Pancreas (tissue), 10 donors: ENCODE measurements around the gene ELOVL7. TPM values are rescaled to one million over a fixed set of nuclear protein-coding genes. Genes with fewer than 3 reads are reported as not detected.

ENCODE experiments used
- ATAC-seq, 4 donors: fragments of 200-7000 bp; cut with Tn5 transposase; one replicate each; pipeline versions ENCODE4 v1.8.0 to v1.9.1; 2020; ENCODE audit warnings: mild to moderate bottlenecking in 4 of 4, moderate library complexity in 4 of 4
- DNase-seq, 6 donors: peaks; one replicate each; pipeline ENCODE4 v3.0.0-alpha.2; 2020
- FAIRE-seq: peaks from 2 replicates; lab custom pipeline; 2012; peaks lifted over from hg19 to GRCh38; lab: Jason Lieb, UNC
- H3K27ac ChIP-seq, 4 donors: fragments of 200-600 bp; sonication (generic); 1 replicate in 3 of 4; 2 replicates in 1 of 4; pipeline versions ENCODE4 v1.5.0 to v1.8.0; 2020
- H3K27me3 ChIP-seq, 4 donors: fragments of 200-600 bp; one replicate each; pipeline ENCODE4 v1.8.0; 2021
- H3K36me3 ChIP-seq, 3 donors: fragments of 200-600 bp; sonication (generic) in 1 of 3; one replicate each; pipeline versions ENCODE4 v1.5.0 to v1.8.0; 2020 to 2021
- H3K4me1 ChIP-seq, 3 donors: fragments of 200-600 bp; one replicate each; pipeline ENCODE4 v1.8.0; 2021
- H3K4me3 ChIP-seq, 4 donors: fragments of 200-600 bp; sonication (generic) in 2 of 4; one replicate each; pipeline versions ENCODE4 v1.5.0 to v1.8.0; 2020 to 2021
- H3K9me3 ChIP-seq, 4 donors: fragments of 200-600 bp; one replicate each; pipeline ENCODE4 v1.8.0; 2021
- WGBS, 2 donors: extraction: QIAGEN DNeasy Blood & Tissue Kit; methylation state at CpG; one replicate each; pipeline ENCODE4 v1.1.7; 2013; 5-methylcytosine and 5-hydroxymethylcytosine counted together
- intact Hi-C, 3 donors: fragments of 100-400 bp; cut with DNase I; formaldehyde crosslinking; loops; one replicate each; pipeline versions ENCODE4 v1.11.1 to v1.14.2; 2022
- polyA plus RNA-seq, 2 donors: library from polyadenylated mRNA; stranded (reverse); fragments of 200-250 nt; gene quantifications; one replicate each; pipeline ENCODE4 v1.2.3, GENCODE V29; 2013
- total RNA-seq, 6 donors: library from RNA; stranded (reverse); fragmentation: NEBNext Ultra II Directional in 4 of 6; extraction: Animal tissue kit (Norgen Biotek cat#: 25700) in 4 of 6; gene quantifications; one replicate each; pipeline versions ENCODE4 v1.2.1 to v1.2.4, GENCODE V29; 2021 to 2023
- TF ChIP-seq, protein P1 (sequence below), 4 donors: fragments of 200-600 bp; sonication (generic) in 3 of 4; IDR thresholded peaks; one replicate each; pipeline versions ENCODE4 v1.5.0 to v1.8.0; 2021; ENCODE audit warnings: antibody characterized with exemption in 4 of 4
- donor health status: healthy with polysubstance abuse.
- donor health status: DM: no; HTN: no; CAD: no; lungs with moderate emphysema.
- donor health status: DM: no; HTN: no; CAD: no.
- donor health status: control.
- donor health status: control.
- donor health status: Bipolar disorder and iron deficiency.
- donor health status: DM: yes; HTN: yes; CAD: no.
- donor health status: DM: no; HTN: no; CAD: no.
- donor health status: DM: no; HTN: no; CAD: no.
- donor health status: DM: yes; HTN: yes; CAD: no.

Gene ELOVL7
- total and polyA plus RNA-seq, 8 donors = 3.4 to 11.1 (median 6.6) TPM

DNA sequence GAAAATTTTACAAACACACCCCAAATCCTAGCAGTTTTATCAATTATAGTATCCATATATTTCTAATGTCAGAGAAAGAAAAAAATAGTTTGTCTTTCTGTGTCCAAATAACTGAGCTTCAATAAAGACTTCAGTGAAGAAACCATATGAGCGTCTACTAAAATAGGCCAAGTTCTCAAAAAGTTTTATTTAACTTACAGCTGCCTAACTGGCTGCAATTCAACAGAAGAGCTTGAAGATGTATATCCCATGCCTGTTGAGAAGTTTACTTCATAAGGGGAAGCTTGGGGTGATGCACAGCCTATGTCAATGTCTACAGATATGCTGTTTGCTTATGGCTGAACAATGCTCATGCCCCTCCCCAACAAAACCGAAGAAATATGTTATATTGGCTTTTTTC, 43.7 kb upstream of the ELOVL7 start:
- H3K4me1 ChIP-seq = no peaks in the 10 kb centered on the region
- intact Hi-C loops = no loop called here
- H3K27ac ChIP-seq = no peak overlapping the region
- WGBS, 2 donors = 92 to 94% methylated on average over 2 of the region's 2 CpGs
- no peaks in the 10 kb centered on the region for H3K36me3 ChIP-seq
- no peak overlapping the region for H3K4me3 ChIP-seq
- DNase-seq (no peak), FAIRE-seq (no peak), ATAC-seq (no peak)
- H3K27me3 ChIP-seq = no peaks in the 10 kb centered on the region
- no peaks in the 10 kb centered on the region for H3K9me3 ChIP-seq
- TF ChIP-seq, protein P1, sequence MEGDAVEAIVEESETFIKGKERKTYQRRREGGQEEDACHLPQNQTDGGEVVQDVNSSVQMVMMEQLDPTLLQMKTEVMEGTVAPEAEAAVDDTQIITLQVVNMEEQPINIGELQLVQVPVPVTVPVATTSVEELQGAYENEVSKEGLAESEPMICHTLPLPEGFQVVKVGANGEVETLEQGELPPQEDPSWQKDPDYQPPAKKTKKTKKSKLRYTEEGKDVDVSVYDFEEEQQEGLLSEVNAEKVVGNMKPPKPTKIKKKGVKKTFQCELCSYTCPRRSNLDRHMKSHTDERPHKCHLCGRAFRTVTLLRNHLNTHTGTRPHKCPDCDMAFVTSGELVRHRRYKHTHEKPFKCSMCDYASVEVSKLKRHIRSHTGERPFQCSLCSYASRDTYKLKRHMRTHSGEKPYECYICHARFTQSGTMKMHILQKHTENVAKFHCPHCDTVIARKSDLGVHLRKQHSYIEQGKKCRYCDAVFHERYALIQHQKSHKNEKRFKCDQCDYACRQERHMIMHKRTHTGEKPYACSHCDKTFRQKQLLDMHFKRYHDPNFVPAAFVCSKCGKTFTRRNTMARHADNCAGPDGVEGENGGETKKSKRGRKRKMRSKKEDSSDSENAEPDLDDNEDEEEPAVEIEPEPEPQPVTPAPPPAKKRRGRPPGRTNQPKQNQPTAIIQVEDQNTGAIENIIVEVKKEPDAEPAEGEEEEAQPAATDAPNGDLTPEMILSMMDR (IDR thresholded peaks at IDR 0.05) = no peak

DNA sequence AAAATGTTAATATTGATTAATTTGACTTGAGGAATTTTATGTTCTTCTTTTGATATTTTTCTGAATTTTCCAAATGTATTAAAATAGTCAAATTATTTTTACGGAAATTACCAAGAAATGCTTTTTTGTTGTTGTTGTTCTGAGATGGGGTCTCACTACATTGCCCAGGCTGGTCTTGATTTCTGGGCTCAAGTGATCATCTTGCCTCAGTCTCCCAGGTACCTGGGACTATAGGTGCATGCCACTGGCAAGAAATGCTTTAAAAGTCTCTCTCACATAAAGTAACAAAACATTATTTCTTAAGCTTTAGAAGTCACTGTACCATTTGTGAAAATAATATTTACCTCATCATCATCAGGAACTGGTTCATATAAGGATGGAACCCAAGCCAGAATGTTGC, 43.0 kb upstream of the ELOVL7 start:
- H3K9me3 ChIP-seq = no peaks in the 10 kb centered on the region
- TF ChIP-seq, protein P1 (IDR thresholded peaks at IDR 0.05) = no peak
- FAIRE-seq (no peak), ATAC-seq (no peak), DNase-seq (no peak)
- H3K4me1 ChIP-seq = no peaks in the 10 kb centered on the region
- no peaks in the 10 kb centered on the region for H3K27me3 ChIP-seq
- H3K36me3 ChIP-seq = no peaks in the 10 kb centered on the region
- no peak overlapping the region for H3K4me3 ChIP-seq
- 95 to 100% methylated on average over 1 of the region's 1 CpG for WGBS, 2 donors
- H3K27ac ChIP-seq = no peak overlapping the region
- intact Hi-C loops = no loop called here

DNA sequence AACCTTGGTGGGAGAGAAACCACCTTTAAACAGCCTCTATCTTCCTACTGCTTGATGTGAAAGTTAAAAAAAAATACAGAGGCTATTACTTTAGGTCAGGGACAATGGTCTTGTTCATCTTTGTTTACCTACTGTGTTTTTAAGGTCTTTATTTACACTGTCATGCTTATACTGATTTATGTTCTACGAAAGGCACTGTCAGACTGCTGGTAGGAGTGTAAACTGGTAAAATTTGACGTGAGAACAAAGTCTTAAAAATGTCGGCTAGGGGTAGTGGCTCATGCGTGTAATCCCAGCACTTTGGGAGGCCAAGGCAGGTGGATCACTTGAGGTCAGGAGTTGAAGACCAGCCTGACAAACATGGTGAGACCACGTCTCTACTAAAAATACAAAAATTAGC, 42.1 kb upstream of the ELOVL7 start:
- TF ChIP-seq, protein P1 (IDR thresholded peaks at IDR 0.05) = no peak
- no peak for ATAC-seq
- Histone ChIP-seq H3K36me3 (no peaks in the 10 kb centered on the region), H3K27me3 (no peaks in the 10 kb centered on the region), H3K9me3 (no peaks in the 10 kb centered on the region), H3K4me1 (no peaks in the 10 kb centered on the region), H3K4me3 (no peak overlapping the region), H3K27ac (no peak overlapping the region)
- DNase-seq = no peak
- WGBS, 2 donors = 84 to 95% methylated on average over 5 of the region's 5 CpGs
- FAIRE-seq = no peak
- intact Hi-C loops = no loop called here

DNA sequence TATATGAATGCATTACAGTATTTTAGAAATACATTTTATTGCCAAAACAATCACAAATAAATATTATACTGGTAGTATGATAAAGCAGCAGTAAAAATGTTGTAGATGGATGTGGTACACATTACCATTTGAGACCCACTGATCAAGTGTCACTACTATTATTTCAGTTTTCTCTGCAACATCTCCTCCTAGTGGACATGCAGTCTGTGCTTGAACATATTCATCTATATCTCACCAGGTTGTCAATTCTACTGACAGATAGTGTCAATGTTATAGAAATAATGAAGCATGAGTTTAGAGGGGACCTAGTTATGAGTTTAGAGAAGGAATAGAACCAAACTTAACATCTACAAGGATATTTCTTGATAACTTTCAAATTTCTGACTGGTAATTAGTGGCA, 39.2 kb upstream of the ELOVL7 start:
- intact Hi-C loops = no loop called here

DNA sequence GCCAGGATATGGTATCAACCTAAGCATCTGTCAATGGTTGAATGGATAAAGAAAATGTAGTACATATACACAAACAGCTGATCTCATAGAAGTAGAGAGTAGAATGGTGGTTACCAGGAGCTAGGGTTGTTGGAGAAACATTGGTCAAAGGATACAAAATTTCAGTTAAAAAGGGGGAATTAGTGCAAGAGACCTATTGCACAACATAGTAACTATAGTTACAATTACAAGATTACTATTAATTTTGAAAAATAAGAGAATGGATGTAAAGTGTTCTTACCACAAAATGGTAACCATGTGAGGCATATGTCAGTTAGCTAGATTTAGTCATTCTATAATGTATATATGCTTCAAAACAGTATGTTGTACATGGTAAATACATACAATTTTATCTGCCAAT, 28.8 kb upstream of the ELOVL7 start:
- intact Hi-C loops = no loop called here
- no peaks in the 10 kb centered on the region for H3K4me1 ChIP-seq
- H3K4me3 ChIP-seq = no peak overlapping the region
- TF ChIP-seq, protein P1 (IDR thresholded peaks at IDR 0.05) = no peak
- H3K9me3 ChIP-seq = no peaks in the 10 kb centered on the region
- H3K27ac ChIP-seq = no peak overlapping the region
- FAIRE-seq = no peak
- no peak for ATAC-seq
- DNase-seq = no peak
- no peaks in the 10 kb centered on the region for H3K36me3 ChIP-seq
- no peaks in the 10 kb centered on the region for H3K27me3 ChIP-seq

More for the DNA sequence above, 39.2 kb upstream of the ELOVL7 start:
- no peaks in the 10 kb centered on the region for H3K4me1 ChIP-seq
- TF ChIP-seq, protein P1 (IDR thresholded peaks at IDR 0.05) = peak in 2 of 4 donors; percentile 13 to 25
- H3K36me3 ChIP-seq = no peaks in the 10 kb centered on the region
- no peaks in the 10 kb centered on the region for H3K27me3 ChIP-seq
- ATAC-seq = no peak
- FAIRE-seq = no peak
- DNase-seq = no peak
- H3K27ac ChIP-seq = no peak overlapping the region
- H3K4me3 ChIP-seq = no peak overlapping the region
- no peaks in the 10 kb centered on the region for H3K9me3 ChIP-seq
